PFSK-1 (cell line): ENCODE measurements around the gene MYO1D.

Source experiments
- FOXP2 ChIP-seq: optimal IDR thresholded peaks from 2 replicates; pipeline ENCODE3; 2011; ENCODE audit warnings: borderline replicate concordance, control low read depth, inconsistent platforms; ENCODE audit not compliant: insufficient read depth; ENCODE audit errors: extremely low read length, extremely low read depth
- POLR2AphosphoS5 ChIP-seq: IDR thresholded peaks from 2 replicates; pipeline ENCODE4 v1.6.1; 2012; ENCODE audit warnings: low read depth, mild to moderate bottlenecking, control low read depth, low read length, moderate library complexity
- SIN3A ChIP-seq: IDR thresholded peaks from 2 replicates; pipeline ENCODE4 v1.6.1; 2012; ENCODE audit warnings: mild to moderate bottlenecking, low read length, moderate library complexity, borderline replicate concordance; ENCODE audit not compliant: insufficient read depth
- TAF1 ChIP-seq: IDR thresholded peaks from 2 replicates; pipeline ENCODE4 v1.6.1; 2012; ENCODE audit warnings: low read length, control low read depth, borderline replicate concordance; ENCODE audit not compliant: insufficient read depth
- TF ChIP-seq, protein P1 (sequence below), 2 experiments: IDR thresholded peaks; 2 replicates each; pipeline versions ENCODE4 v1.6.1 to v1.8.0; 2011 to 2012; ENCODE audit warnings: low read depth in 2 of 2, low read length in 2 of 2, control low read depth in 1 of 2, inconsistent platforms in 1 of 2, mild to moderate bottlenecking in 1 of 2, moderate library complexity in 1 of 2; ENCODE audit not compliant: insufficient read depth in 1 of 2

MYO1D gene

DNA sequence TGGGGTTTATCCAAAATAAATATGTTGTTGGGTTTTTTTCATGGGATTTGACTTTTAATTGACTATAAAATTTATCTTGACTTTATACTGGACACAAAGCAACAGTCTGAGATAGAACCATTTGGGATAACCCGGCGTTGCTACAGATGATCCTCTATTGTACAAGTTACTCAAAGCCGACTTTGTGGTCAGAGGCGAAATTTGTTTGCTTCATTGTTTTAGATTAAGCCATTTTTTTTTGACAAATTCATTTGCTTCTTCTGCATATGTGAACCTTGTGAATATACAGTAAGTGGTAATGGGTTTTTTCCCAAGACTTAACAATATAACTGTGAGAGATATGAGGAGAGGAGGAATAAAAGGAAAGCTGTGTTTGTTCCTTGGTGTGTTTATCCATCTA lies 11.8 kb downstream of the MYO1D start:
- no peak for TF ChIP-seq SIN3A
- no peak for TF ChIP-seq FOXP2
- TF ChIP-seq, protein P1, sequence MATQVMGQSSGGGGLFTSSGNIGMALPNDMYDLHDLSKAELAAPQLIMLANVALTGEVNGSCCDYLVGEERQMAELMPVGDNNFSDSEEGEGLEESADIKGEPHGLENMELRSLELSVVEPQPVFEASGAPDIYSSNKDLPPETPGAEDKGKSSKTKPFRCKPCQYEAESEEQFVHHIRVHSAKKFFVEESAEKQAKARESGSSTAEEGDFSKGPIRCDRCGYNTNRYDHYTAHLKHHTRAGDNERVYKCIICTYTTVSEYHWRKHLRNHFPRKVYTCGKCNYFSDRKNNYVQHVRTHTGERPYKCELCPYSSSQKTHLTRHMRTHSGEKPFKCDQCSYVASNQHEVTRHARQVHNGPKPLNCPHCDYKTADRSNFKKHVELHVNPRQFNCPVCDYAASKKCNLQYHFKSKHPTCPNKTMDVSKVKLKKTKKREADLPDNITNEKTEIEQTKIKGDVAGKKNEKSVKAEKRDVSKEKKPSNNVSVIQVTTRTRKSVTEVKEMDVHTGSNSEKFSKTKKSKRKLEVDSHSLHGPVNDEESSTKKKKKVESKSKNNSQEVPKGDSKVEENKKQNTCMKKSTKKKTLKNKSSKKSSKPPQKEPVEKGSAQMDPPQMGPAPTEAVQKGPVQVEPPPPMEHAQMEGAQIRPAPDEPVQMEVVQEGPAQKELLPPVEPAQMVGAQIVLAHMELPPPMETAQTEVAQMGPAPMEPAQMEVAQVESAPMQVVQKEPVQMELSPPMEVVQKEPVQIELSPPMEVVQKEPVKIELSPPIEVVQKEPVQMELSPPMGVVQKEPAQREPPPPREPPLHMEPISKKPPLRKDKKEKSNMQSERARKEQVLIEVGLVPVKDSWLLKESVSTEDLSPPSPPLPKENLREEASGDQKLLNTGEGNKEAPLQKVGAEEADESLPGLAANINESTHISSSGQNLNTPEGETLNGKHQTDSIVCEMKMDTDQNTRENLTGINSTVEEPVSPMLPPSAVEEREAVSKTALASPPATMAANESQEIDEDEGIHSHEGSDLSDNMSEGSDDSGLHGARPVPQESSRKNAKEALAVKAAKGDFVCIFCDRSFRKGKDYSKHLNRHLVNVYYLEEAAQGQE (IDR thresholded peaks at IDR 0.05; ENCODE audit: insufficient read depth in 1 of 2, low read depth in 2 of 2, low read length in 2 of 2): no peak
- no peak for TF ChIP-seq TAF1
- TF ChIP-seq POLR2AphosphoS5: no peak

DNA sequence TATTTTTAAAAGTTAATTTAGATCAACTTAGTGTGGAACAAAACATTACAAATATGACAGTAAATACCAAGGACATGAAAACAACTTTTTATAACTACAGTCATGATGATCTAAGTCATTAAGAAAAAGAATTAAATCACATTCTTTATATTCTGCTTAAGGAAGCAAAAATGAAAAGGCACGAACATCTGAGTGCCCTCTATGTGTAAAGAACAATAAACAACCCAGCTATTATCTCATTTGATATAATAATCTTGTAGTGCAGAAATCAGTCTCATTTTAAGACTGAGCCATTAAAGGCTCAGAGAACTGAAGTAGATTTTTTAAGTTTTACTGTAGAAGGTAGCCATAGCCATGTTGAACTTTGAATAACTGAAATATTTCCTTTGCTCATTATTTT lies 13.4 kb downstream of the MYO1D start:
- TF ChIP-seq FOXP2 (no peak), SIN3A (no peak), TAF1 (no peak), POLR2AphosphoS5 (no peak)
- TF ChIP-seq, protein P1 (IDR thresholded peaks at IDR 0.05; ENCODE audit: insufficient read depth in 1 of 2, low read depth in 2 of 2, low read length in 2 of 2): no peak

DNA sequence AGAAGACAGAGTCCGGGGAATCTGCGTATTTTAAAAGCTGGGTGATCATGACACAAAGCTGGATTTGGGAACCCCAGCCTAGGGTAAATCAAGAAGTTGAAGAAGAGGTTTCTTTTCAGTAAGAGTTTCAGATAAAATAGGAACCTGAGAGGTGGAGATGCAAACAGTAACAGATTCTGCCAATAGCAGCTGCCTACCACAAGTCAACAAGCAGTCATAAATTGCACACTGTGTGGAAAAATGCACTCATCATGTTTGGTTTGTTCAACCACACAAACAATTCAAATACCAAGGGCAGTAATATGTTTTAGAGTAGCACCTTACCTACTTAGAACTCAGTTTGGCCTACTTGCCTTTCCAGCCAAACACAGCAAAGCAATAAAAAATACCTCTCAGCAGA lies 14.0 kb downstream of the MYO1D start:
- no peak for TF ChIP-seq TAF1
- TF ChIP-seq, protein P1 (IDR thresholded peaks at IDR 0.05; ENCODE audit: insufficient read depth in 1 of 2, low read depth in 2 of 2, low read length in 2 of 2): no peak
- TF ChIP-seq SIN3A: no peak
- no peak for TF ChIP-seq POLR2AphosphoS5
- no peak for TF ChIP-seq FOXP2

DNA sequence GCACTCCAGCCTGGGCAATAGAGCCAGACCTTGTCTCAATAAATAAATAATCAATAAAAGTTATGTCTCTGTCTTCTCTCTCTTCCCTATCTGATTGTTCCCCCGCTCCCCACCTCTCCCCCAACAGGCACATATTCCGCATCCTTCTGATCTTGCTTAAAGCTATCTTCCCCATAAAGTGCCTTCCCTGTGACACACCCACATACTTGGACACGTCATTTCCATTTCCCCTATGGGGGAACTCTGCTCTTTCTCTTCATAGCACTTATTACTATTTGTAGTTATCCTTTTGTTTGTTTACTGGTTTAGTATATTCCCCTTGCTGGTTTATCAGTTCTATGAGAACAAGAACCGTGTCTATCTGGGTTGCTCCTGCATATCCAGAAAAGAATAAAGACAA lies 14.9 kb downstream of the MYO1D start:
- TF ChIP-seq FOXP2: no peak

DNA sequence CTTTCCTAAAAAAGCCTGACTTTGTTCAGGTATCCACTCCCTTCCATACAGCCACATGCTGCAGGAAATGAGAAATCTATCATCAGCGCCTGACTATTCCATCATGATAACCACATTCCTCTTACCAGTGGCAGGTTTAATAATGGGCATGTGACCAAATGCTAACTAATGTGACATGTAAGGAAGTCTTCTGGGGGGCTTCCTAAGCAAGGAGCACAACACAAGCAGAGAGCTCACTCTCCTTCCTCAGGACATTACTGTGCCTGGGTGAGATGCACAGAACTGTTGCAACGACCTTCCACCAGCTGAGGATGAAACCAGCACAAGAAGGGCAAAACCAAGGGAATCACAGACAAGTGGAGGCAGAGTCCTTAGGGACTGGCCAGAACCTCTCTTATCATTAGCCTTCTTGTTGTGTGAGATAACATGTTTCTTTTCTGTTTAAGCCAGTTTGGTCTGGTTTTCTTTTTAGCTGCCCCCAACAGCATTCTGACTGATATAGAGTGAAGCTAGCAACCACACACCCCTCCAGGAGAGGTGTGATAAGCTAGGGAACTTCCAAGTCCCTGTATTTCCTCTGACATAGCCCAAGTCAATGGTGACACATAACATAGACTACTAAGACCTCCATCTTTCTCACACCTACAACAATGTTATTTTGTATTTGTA lies 16.9 kb downstream of the MYO1D start:
- TF ChIP-seq SIN3A: no peak
- TF ChIP-seq, protein P1 (IDR thresholded peaks at IDR 0.05; ENCODE audit: insufficient read depth in 1 of 2, low read depth in 2 of 2, low read length in 2 of 2): no peak
- no peak for TF ChIP-seq POLR2AphosphoS5
- TF ChIP-seq FOXP2: no peak
- TF ChIP-seq TAF1: no peak
